ENCODE results near the gene CPZ. TPM values are rescaled to one million over a fixed set of nuclear protein-coding genes. Genes with fewer than 3 reads are reported as not detected.
"Not testable (repeated sequence)": the region's sequence is repeated elsewhere in the genome, so short reads cannot be mapped to it uniquely, and the experiment has no call there.

The CPZ gene
- total RNA-seq, 3 donors from 2014 or later, result not detected

DNA sequence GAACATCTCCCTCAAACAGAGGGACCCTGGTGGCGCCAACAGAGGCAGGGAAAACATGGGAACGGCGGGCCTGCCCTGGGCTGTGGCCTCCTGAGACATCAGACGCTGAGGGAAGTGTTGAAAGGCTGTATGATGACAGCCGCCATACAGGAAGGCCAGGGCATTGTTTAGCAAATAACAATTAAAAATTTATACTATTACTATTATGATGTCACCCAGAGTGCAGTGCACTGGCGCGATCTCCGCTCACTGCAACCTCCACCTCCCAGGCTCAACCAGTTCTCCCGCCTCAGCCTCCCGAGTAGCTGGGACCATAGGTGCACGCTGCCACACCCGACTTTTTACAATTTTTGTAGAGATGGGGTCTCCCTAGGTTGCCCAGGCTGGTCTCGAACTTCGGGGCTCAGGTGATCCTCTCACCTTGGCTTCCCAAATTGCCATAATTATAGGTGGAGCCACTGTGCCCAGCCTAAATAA lies 54.6 kb downstream of the CPZ start:
- DNase-seq (no peak), ATAC-seq (no peak)

GRCh38 chr4:8647626-8648025 lies 55.1 kb downstream of the CPZ start:
- Mint-ChIP-seq H3K4me3 (no peak overlapping the region), H3K27me3 (ENCODE audit: low read depth) (no peaks in the 10 kb centered on the region), H3K36me3 (ENCODE audit: insufficient read depth) (no peaks in the 10 kb centered on the region), H3K4me1 (ENCODE audit: low read depth) (no peaks in the 10 kb centered on the region), H3K9me3 (no peaks in the 10 kb centered on the region)
- ATAC-seq, result no peak
- no peak for DNase-seq

More for the DNA sequence above, 54.6 kb downstream of the CPZ start:
- Mint-ChIP-seq H3K36me3 (ENCODE audit: insufficient read depth) (no peaks in the 10 kb centered on the region), H3K4me1 (ENCODE audit: low read depth) (no peaks in the 10 kb centered on the region), H3K9me3 (no peaks in the 10 kb centered on the region), H3K27me3 (ENCODE audit: low read depth) (no peaks in the 10 kb centered on the region), H3K4me3 (no peak overlapping the region)

DNA sequence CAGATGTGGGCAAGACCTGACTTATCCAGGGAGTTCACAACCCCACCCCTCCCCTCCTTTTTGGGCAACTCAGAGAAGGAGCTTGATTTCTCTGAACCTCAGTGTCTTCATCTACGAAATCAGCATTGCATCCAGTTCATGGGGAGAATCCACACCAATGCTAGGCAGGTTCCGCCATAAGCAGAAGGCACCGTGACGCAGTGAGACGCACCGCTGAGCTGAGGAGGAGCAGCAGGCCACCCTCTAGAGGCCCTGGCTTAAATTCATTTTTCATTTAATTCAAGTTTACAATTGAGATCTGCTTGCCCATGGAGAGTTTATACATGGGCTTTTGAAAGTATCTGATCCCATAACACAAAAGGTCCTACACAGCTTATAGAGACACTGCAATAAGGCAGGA lies 55.7 kb downstream of the CPZ start:
- H3K27me3 Mint-ChIP-seq (ENCODE audit: low read depth), result no peaks in the 10 kb centered on the region

DNA sequence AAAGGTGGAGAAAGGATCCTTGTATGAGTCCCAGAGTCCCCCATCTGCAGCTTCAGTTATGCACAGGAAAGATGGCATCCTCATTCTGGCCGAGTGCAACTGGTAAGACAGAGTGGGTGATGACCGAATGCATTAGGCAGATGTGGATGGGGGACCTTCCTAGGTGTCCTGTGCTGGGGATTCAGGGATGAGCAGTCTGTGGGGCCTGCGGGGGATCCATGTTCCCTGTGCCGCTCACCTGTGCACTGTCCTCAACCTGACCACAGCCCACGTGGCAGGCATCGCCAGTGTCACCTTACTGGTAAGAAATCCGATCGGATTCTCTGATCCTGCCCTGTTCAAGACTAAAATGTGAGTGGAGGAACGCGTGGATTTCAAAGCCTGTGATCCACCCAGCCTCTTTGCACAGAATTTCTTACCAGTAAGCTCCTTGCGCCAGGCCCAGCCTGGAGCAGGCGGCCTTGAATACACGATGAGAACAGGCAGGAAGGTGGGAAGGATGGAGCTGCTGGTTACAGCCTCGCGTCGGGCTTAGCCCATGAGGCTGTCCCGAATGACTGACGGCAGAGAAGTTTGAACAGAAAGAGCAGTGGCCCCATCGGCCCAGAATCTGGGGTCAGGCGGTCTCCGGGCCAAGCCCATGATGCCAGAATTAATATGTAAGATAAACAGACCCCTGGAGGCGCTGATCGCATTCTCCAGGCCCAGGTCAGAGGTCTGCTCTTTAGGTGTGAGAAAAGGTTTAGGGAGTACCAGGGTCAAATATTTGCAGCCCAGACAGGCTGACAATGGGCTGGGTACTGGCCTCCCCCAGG lies 56.5 kb downstream of the CPZ start:
- ATAC-seq, result no peak
- DNase-seq, result no peak
- H3K4me1 Mint-ChIP-seq (ENCODE audit: low read depth), result no peaks in the 10 kb centered on the region
- no peaks in the 10 kb centered on the region for H3K36me3 Mint-ChIP-seq (ENCODE audit: insufficient read depth)
- no peaks in the 10 kb centered on the region for H3K27me3 Mint-ChIP-seq (ENCODE audit: low read depth)
- no peak overlapping the region for H3K4me3 Mint-ChIP-seq
- H3K9me3 Mint-ChIP-seq, result no peaks in the 10 kb centered on the region

More for the DNA sequence above, 55.7 kb downstream of the CPZ start:
- DNase-seq, result no peak
- H3K4me1 Mint-ChIP-seq (ENCODE audit: low read depth), result no peaks in the 10 kb centered on the region
- no peaks in the 10 kb centered on the region for H3K9me3 Mint-ChIP-seq
- no peaks in the 10 kb centered on the region for H3K36me3 Mint-ChIP-seq (ENCODE audit: insufficient read depth)
- no peak for ATAC-seq
- no peak overlapping the region for H3K4me3 Mint-ChIP-seq

DNA sequence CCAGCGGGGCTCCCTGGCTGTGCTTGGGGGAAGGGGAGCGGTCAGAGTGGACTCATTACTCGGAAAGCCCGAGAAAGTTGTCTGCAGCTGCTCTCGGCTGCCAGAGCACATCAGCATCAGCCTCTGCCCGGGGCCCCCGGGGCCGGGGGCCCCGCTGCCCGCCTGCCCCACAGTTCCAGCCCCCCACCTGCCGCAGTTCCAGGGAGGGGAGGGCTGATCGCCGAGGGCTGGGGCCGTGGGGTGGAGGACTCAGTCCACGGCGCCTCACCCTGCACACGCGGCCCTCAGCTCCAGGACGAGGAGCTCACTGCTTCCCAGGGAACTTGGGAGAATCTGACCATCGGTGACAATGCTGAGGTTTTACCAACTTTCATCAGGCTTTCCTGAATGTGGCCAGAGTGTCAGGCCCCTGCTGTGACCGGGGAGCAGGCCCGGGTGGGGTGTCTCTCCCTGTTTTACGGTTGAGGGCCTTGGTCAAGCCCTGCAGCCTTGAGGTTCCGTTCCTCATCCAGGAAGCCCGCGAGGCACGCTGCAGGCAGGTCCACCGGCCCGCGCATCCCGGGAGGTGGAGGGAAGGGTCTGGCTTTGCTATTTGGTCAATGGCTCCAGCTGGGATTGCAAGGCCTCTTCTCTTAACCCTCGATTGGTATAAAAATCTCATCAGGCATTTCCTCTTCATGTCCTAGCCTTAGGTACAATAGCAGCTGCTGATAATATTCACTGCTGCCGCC lies 57.2 kb downstream of the CPZ start:
- Mint-ChIP-seq H3K4me3 (no peak overlapping the region), H3K4me1 (ENCODE audit: low read depth) (no peaks in the 10 kb centered on the region), H3K36me3 (ENCODE audit: insufficient read depth) (no peaks in the 10 kb centered on the region), H3K27me3 (ENCODE audit: low read depth) (no peaks in the 10 kb centered on the region), H3K9me3 (peaks cover 3% of the 10 kb centered on the region)
- DNase-seq, result no peak
- no peak for ATAC-seq

GRCh38 chr4:8651661-8652180 lies 59.2 kb downstream of the CPZ start:
- Mint-ChIP-seq H3K4me1 (ENCODE audit: low read depth) (no peaks in the 10 kb centered on the region), H3K4me3 (no peak overlapping the region), H3K36me3 (ENCODE audit: insufficient read depth) (no peaks in the 10 kb centered on the region), H3K27me3 (ENCODE audit: low read depth) (no peaks in the 10 kb centered on the region), H3K9me3 (peaks cover 3% of the 10 kb centered on the region)
- no peak for DNase-seq
- ATAC-seq, result peak in 1 of 2 donors; percentile 14

- no peak overlapping the region for H3K4me3 Mint-ChIP-seq
- DNase-seq (no peak), ATAC-seq (no peak)
- no peaks in the 10 kb centered on the region for H3K27me3 Mint-ChIP-seq (ENCODE audit: low read depth)
- H3K9me3 Mint-ChIP-seq, result peaks cover 3% of the 10 kb centered on the region
- H3K4me1 Mint-ChIP-seq (ENCODE audit: low read depth), result no peaks in the 10 kb centered on the region
- no peaks in the 10 kb centered on the region for H3K36me3 Mint-ChIP-seq (ENCODE audit: insufficient read depth)
These were observed 59.9 kb downstream of the CPZ start for GRCh38 chr4:8652181-8653078.

DNA sequence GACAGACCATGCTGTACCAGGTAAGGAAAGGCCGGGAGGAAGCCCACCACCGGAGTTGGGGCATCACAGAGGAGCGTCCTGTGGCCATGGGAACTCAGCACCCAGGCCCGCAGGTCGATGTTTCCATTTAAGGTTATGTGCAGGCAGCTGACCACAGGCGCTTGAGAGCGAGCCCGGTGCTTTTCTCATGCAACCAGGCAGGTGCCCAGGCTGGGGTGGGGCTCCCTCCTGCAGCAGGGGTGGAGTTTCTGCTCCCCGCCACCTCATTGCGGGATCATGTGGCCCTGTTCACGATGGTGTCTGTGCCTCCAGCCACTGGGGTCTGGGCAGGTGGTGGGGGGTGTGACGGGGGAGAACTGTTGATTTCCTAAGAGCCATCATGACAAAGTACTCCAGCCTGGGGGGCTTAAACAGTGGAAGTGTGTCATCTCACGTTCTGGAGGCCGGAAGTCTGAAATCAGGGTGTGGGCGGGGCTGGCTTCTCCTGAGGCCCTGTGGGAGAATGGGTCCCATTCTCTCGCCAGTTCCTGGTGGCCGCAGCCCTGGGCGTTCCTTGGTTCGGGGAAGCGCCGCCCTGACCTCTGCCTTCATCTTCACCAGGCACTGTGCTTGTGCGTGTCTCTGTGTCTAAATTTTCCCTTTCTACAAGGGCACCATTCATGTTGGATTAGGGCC lies 60.9 kb downstream of the CPZ start:
- Mint-ChIP-seq H3K36me3 (ENCODE audit: insufficient read depth) (no peaks in the 10 kb centered on the region), H3K4me3 (no peak overlapping the region), H3K4me1 (ENCODE audit: low read depth) (no peaks in the 10 kb centered on the region), H3K9me3 (peaks cover 3% of the 10 kb centered on the region), H3K27me3 (ENCODE audit: low read depth) (no peaks in the 10 kb centered on the region)
- ATAC-seq (no peak), DNase-seq (no peak)

GRCh38 chr4:8654139-8654538 lies 61.6 kb downstream of the CPZ start:
- H3K9me3 Mint-ChIP-seq; H3K27me3 Mint-ChIP-seq (ENCODE audit: low read depth); H3K4me1 Mint-ChIP-seq (ENCODE audit: low read depth); DNase-seq; ATAC-seq; H3K4me3 Mint-ChIP-seq; H3K36me3 Mint-ChIP-seq (ENCODE audit: insufficient read depth): not testable (repeated sequence)

- Mint-ChIP-seq H3K36me3 (ENCODE audit: insufficient read depth) (no peaks in the 10 kb centered on the region), H3K9me3 (peaks cover 3% of the 10 kb centered on the region), H3K27me3 (ENCODE audit: low read depth) (peaks cover 2% of the 10 kb centered on the region), H3K4me1 (ENCODE audit: low read depth) (no peaks in the 10 kb centered on the region), H3K4me3 (no peak overlapping the region)
- no peak for DNase-seq
- ATAC-seq, result no peak
These were observed 63.0 kb downstream of the CPZ start for GRCh38 chr4:8655411-8656184.

DNA sequence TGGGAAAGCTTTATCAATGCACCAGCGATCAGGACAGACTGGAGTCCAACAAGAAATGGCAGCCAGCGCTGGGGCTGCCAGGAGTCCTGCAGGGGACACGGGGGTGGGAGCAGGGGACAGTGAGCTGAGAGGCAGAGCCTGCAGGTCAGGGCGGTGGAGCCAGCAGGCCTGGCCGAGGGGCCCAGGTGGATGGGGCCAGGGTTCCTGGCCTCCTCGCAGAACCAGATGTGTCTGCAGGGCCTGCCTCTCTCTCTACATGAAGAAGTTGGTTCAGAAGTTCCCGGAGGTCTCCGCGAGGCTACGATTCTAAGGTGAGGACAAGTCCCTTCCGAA lies 63.6 kb downstream of the CPZ start:
- no peak overlapping the region for H3K4me3 Mint-ChIP-seq
- peaks cover 3% of the 10 kb centered on the region for H3K9me3 Mint-ChIP-seq
- DNase-seq (no peak), ATAC-seq (no peak)
- H3K4me1 Mint-ChIP-seq (ENCODE audit: low read depth), result no peaks in the 10 kb centered on the region
- H3K27me3 Mint-ChIP-seq (ENCODE audit: low read depth), result peaks cover 5% of the 10 kb centered on the region
- H3K36me3 Mint-ChIP-seq (ENCODE audit: insufficient read depth), result no peaks in the 10 kb centered on the region

DNA sequence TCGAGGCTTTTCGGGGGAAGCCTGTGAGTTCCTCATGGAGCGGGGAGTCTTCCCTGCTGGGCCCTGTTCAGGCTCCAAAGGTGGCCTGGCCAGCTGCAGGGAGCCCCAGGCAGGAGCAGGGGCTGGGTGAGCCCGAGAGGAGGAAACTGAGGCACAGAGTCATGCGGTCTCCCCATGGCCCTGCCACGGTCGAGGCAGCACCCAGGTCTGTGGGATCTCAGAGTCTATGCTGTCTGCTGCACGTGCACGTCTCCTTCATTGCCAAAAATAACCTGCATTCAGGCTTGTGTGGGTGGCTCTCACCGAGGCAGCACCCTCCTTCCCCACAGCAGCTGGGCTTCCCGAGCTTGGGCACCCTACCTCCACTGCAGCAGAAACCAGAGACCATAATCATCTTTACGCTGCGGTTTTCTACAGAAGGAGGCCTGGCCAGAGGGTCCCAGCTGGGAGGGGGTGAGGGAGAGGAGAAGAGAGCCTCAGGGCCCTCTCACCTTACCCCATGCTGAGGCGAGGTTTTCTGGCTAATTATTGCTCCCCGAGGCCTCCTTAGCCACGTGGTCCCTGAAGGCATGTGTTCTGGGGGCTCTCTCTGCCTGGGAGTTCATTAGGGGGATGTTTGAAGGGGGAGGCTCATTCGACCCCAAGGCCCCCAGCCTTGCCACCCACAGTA lies 64.3 kb downstream of the CPZ start:
- ATAC-seq (no peak), DNase-seq (no peak)
- Mint-ChIP-seq H3K4me3 (no peak overlapping the region), H3K4me1 (ENCODE audit: low read depth) (no peaks in the 10 kb centered on the region), H3K9me3 (peaks cover 3% of the 10 kb centered on the region), H3K27me3 (ENCODE audit: low read depth) (peaks cover 5% of the 10 kb centered on the region), H3K36me3 (ENCODE audit: insufficient read depth) (no peaks in the 10 kb centered on the region)
